T47D (cell line): Measurements from ENCODE around the gene DDX11.
"Not testable (repeated sequence)": the region's sequence is repeated elsewhere in the genome, so short reads cannot be mapped to it uniquely, and the experiment has no call there.

Source experiments
- DNase-seq, 2 experiments: peaks; one replicate each; pipeline versions ENCODE4 v3.0.0 to v3.0.0-alpha.2; 2011 to 2012; ENCODE audit warnings: low read depth in 1 of 2, low spot score in 1 of 2
- JUND ChIP-seq: IDR thresholded peaks from 2 replicates; pipeline ENCODE4 v1.6.1; 2012; ENCODE audit warnings: low read depth
- in situ Hi-C: cut with HindIII; loops from 2 replicates; pipeline ENCODE4 v1.10.0; 2016; ENCODE audit warnings: low sequenced_read_pairs, low pct_unique_long_range_greater_than_20kb

Gene DDX11

GRCh38 chr12:31073527-31074332 lies at the start of gene DDX11:
DDX11 (plus strand) TSS chr12:31073860; CDS start chr12:31078394, 4,534 bp downstream.
- in situ Hi-C loops = not testable (repeated sequence)
- DNase-seq = peak; percentile 86 to 92

GRCh38 chr12:31026202-31026601 lies 47.5 kb upstream of the DDX11 start:
- TF ChIP-seq JUND = no peak
- in situ Hi-C loops = no loop called here

GRCh38 chr12:31027006-31027405 lies 46.7 kb upstream of the DDX11 start:
- in situ Hi-C loops = not testable (repeated sequence)
- peak in 1 of 2 experiments; percentile 27 for DNase-seq

More at GRCh38 chr12:31026202-31026601, 47.5 kb upstream of the DDX11 start:
- no peak for DNase-seq

- DNase-seq = no peak
- in situ Hi-C loops = no loop called here
- no peak for TF ChIP-seq JUND
Observed at GRCh38 chr12:31029468-31029867, 44.2 kb upstream of the DDX11 start.

GRCh38 chr12:31029916-31030562 lies 43.6 kb upstream of the DDX11 start:
- no peak for TF ChIP-seq JUND
- in situ Hi-C loops = no loop called here
- peak in 1 of 2 experiments; percentile 16 for DNase-seq

- in situ Hi-C loops = no loop called here
- no peak for DNase-seq
- no peak for TF ChIP-seq JUND
Observed at GRCh38 chr12:31031951-31032335, 41.7 kb upstream of the DDX11 start.

- DNase-seq = no peak
- no peak for TF ChIP-seq JUND
- in situ Hi-C loops = no loop called here
Observed at GRCh38 chr12:31033146-31033545, 40.5 kb upstream of the DDX11 start.

- TF ChIP-seq JUND = no peak
- in situ Hi-C loops = no loop called here
Observed at GRCh38 chr12:31033681-31034080, 40.0 kb upstream of the DDX11 start.

GRCh38 chr12:31034372-31034771 lies 39.3 kb upstream of the DDX11 start:
- no peak for TF ChIP-seq JUND
- in situ Hi-C loops = no loop called here
- DNase-seq = no peak

More at GRCh38 chr12:31033681-31034080, 40.0 kb upstream of the DDX11 start:
- no peak for DNase-seq

GRCh38 chr12:31035226-31035625 lies 38.4 kb upstream of the DDX11 start:
- in situ Hi-C loops = no loop called here
- TF ChIP-seq JUND = no peak
- no peak for DNase-seq

GRCh38 chr12:31035967-31036665 lies 37.5 kb upstream of the DDX11 start:
- DNase-seq = no peak

GRCh38 chr12:31037028-31037427 lies 36.6 kb upstream of the DDX11 start:
- TF ChIP-seq JUND = no peak
- DNase-seq = no peak
- in situ Hi-C loops = no loop called here

More at GRCh38 chr12:31035967-31036665, 37.5 kb upstream of the DDX11 start:
- in situ Hi-C loops = no loop called here
- TF ChIP-seq JUND = no peak

GRCh38 chr12:31037931-31038330 lies 35.7 kb upstream of the DDX11 start:
- no peak for DNase-seq
- in situ Hi-C loops = no loop called here
- TF ChIP-seq JUND = no peak
